GM12878 (cell line): ENCODE measurements around the gene ASIC3. TPM values are rescaled to one million over a fixed set of nuclear protein-coding genes. Genes with fewer than 3 reads are reported as not detected.
A peak's percentile ranks its signal among the peaks of the same experiment; 100 is the strongest.

Source experiments
- ATAC-seq: fragments of 200-7000 bp; cut with Tn5 transposase; 3 replicates; pipeline ENCODE4 v1.9.1; 2020; ENCODE audit warnings: mild to moderate bottlenecking, moderate library complexity
- BruUV-seq: library from RNA; stranded (reverse); fragments of 400-500 nt; replicated peaks from 2 replicates; lab custom pipeline; 2021; lab: Mats Ljungman, UMichigan
- CTCF ChIA-PET: fragments of 300-600 bp; sonication (Branson Sonifier 250); formaldehyde crosslinking; extraction: SDS; loops from one replicate; lab custom pipeline; 2021; ENCODE audit warnings: inconsistent platforms; lab: Yijun Ruan, JAX
- POLR2A ChIA-PET: fragments of 350-600 bp; formaldehyde crosslinking; extraction: SDS; loops from one replicate; lab custom pipeline; 2021; ENCODE audit warnings: inconsistent platforms; lab: Charles Lee
- RAD21 ChIA-PET: fragments of 300-600 bp; sonication (Branson Sonifier 250); formaldehyde crosslinking; loops from one replicate; lab custom pipeline; 2023; ENCODE audit warnings: antibody characterized with exemption; ENCODE audit not compliant: unreplicated experiment; lab: Charles Lee
- SMC1A ChIA-PET: fragments of 300-600 bp; sonication (Branson Sonifier 250); formaldehyde crosslinking; loops from one replicate; lab custom pipeline; 2023; ENCODE audit not compliant: unreplicated experiment, uncharacterized antibody; lab: Charles Lee
- DNase-seq: peaks from one replicate; pipeline ENCODE4 v3.0.0-alpha.2; 2011; ENCODE audit warnings: low read depth, low spot score
- FAIRE-seq: peaks from 3 replicates; lab custom pipeline; 2011; peaks lifted over from hg19 to GRCh38; lab: Jason Lieb, UNC
- H2AFZ ChIP-seq: 2 replicates; pipeline ENCODE4 v1.6.0; 2011; ENCODE audit warnings: low read depth, low read length, control low read depth; ENCODE audit not compliant: control insufficient read depth
- H3K27ac ChIP-seq: 2 replicates; pipeline ENCODE4 v1.5.1; 2011; ENCODE audit warnings: control low read depth; ENCODE audit not compliant: control insufficient read depth, insufficient read depth
- H3K27me3 ChIP-seq, 2 experiments: replicated peaks in 1 of 2; 2 replicates each; pipeline versions ENCODE4 v1.6.0 to v1.6.1; 2011; ENCODE audit warnings: low read length in 1 of 2; ENCODE audit not compliant: control insufficient read depth in 2 of 2, insufficient read depth in 2 of 2
- H3K36me3 ChIP-seq, 2 experiments: 2 replicates each; pipeline ENCODE4 v1.5.1; 2011; ENCODE audit warnings: low read length in 1 of 2; ENCODE audit not compliant: control insufficient read depth in 2 of 2, insufficient read depth in 2 of 2
- H3K4me1 ChIP-seq: 2 replicates; pipeline ENCODE4 v1.6.1; 2011; ENCODE audit warnings: mild to moderate bottlenecking, low read length, moderate library complexity, mixed read lengths; ENCODE audit not compliant: control insufficient read depth, insufficient read depth
- H3K4me2 ChIP-seq: 2 replicates; pipeline ENCODE4 v1.6.0; 2011; ENCODE audit warnings: control low read depth; ENCODE audit not compliant: control insufficient read depth, insufficient read depth
- H3K4me3 ChIP-seq: fragments of 200-600 bp; sonication (generic); 2 replicates; pipeline ENCODE4 v1.5.1; 2016
- H3K79me2 ChIP-seq: 2 replicates; pipeline ENCODE4 v1.6.0; 2011; ENCODE audit warnings: low read length; ENCODE audit not compliant: control insufficient read depth, insufficient read depth
- H3K9ac ChIP-seq: 2 replicates; pipeline ENCODE4 v1.8.0; 2011; ENCODE audit warnings: low read length, control low read depth, mixed read lengths; ENCODE audit not compliant: control insufficient read depth, insufficient read depth
- H3K9me3 ChIP-seq: replicated peaks from 3 replicates; pipeline ENCODE4 v1.5.1; 2011; ENCODE audit warnings: mild to moderate bottlenecking, low read length; ENCODE audit not compliant: control insufficient read depth, insufficient read depth
- H4K20me1 ChIP-seq: 2 replicates; pipeline ENCODE4 v1.6.0; 2011; ENCODE audit not compliant: control insufficient read depth, insufficient read depth
- CBFB ChIP-seq: IDR thresholded peaks from 2 replicates; pipeline ENCODE4 v1.6.1; 2016; ENCODE audit warnings: antibody characterized with exemption, low read depth
- CEBPB ChIP-seq, 2 experiments: fragments of 150-350 bp in 1 of 2; IDR thresholded peaks; 2 replicates each; pipeline ENCODE4 v1.6.1; 2012 to 2014; ENCODE audit warnings: low read depth in 2 of 2, low read length in 2 of 2, borderline replicate concordance in 1 of 2, inconsistent platforms in 1 of 2
- KLF5 ChIP-seq: fragments of 450-650 bp; IDR thresholded peaks from 2 replicates; pipeline ENCODE4 v1.6.1; 2014; ENCODE audit warnings: mild to moderate bottlenecking; ENCODE audit not compliant: partially characterized antibody
- WGBS: methylation state at CpG from one replicate; pipeline ENCODE4 v1.1.6; 2016; ENCODE audit warnings: low lambda C conversion rate; ENCODE audit not compliant: insufficient replicate concordance, insufficient coverage; ENCODE audit errors: missing lambda C conversion rate; 5-methylcytosine and 5-hydroxymethylcytosine counted together
- in situ Hi-C: fragments of 300-500 bp; cut with MboI; formaldehyde crosslinking; loops from 9 replicates; pipeline ENCODE4 v1.14.3; 2018; ENCODE audit warnings: mixed read lengths
- intact Hi-C: fragments of 100-400 bp; cut with micrococcal nuclease; formaldehyde crosslinking; loops from one replicate; pipeline ENCODE4 v1.14.2; 2022; ENCODE audit not compliant: unreplicated experiment
- polyA plus RNA-seq, 11 experiments: library from polyadenylated mRNA; depleted of rRNA in 4 of 11; unstranded in 6 of 11; stranded (reverse) in 5 of 11; fragments of >200 nt; fragmentation: Nextera tagmentation in 4 of 11; fragmentation: Illumina TruSeq in 1 of 11; extraction: Ambion mirVana in 4 of 11; extraction: Trizol in 1 of 11; gene quantifications; 1 replicate in 1 of 11; 2 replicates in 10 of 11; pipeline versions ENCODE4 v1.2.1 to v1.2.3, GENCODE V29; 2011 to 2016; ENCODE audit warnings: inconsistent platforms in 2 of 11, missing spikeins in 2 of 11, low read depth in 1 of 11
- total RNA-seq, 4 experiments: library from RNA; depleted of rRNA in 3 of 4; stranded (reverse); fragments of >200 nt in 3 of 4; fragmentation: Illumina TruSeq in 1 of 4; extraction: Trizol in 1 of 4; gene quantifications; 2 replicates each; pipeline versions ENCODE4 v1.2.1 to v1.2.3, GENCODE V29; 2013 to 2021

The ASIC3 gene
- total and polyA plus RNA-seq, 10 of the 15 experiments (the other 5 are each of a cell fraction or from before 2014, with no cell fraction given) = 0.07 to 1.0 (median 0.44) TPM; not detected in 4

GRCh38 chr7:151079199-151079910 is 31.0 kb downstream of the ASIC3 start:
- CTCF ChIA-PET = no interaction called here

DNA sequence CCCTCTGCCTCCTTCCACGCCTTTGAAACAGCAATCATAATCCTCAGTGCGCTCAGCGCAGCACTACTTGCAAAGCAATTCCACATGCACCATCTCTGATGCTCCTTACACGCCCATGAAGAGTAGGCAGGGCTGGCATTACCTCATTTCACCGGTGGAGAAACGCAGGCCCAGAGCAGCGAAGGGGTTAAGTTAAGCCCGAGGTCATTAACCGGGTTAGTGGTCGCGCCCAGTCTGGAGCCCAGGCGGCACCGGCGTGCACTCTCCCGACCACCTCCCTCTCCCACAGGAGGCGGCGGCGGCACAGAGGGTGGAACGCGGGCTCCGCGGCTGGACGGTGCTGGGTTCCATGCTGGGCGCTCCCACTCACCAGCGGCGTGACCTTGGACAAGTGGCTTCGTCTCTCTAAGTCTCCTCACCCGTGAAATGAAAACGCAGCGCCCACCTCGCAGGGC is 31.8 kb downstream of the ASIC3 start:
- BruUV-seq = TSS peak; percentile 70
- ATAC-seq (peak; percentile 9), DNase-seq (no peak), FAIRE-seq (no peak)
- Histone ChIP-seq H3K27ac (peak overlapping the region; percentile 90), H3K27me3 (no peaks in the 10 kb centered on the region), H3K79me2 (peaks cover 39% of the 10 kb centered on the region), H3K9me3 (no peaks in the 10 kb centered on the region), H4K20me1 (no peaks in the 10 kb centered on the region; the same call in 1 of the 2 replicates), H3K4me3 (peak overlapping the region; percentile 83), H3K9ac (peak overlapping the region; percentile 96), H3K4me1 (peaks cover 26% of the 10 kb centered on the region), H3K4me2 (peak overlapping the region; percentile 100), H3K36me3 (peaks cover 0 to 14% of the 10 kb centered on the region in 2 experiments; a peak in 2 of 4 replicates), H2AFZ (peak overlapping the region; percentile 75)
- WGBS = 6% methylated on average over 31 of the region's 31 CpGs
- RAD21 ChIA-PET = interaction anchor here (1.0 kb wide), 1 partner anchor 52 kb away, joined by 3 read pairs; the partner anchor contains the start of gene ABCB8
- TF ChIP-seq CBFB (0 out of 2 replicates have a peak, but pooled peaks have one; percentile 2), CEBPB (IDR thresholded peaks at IDR 0.05; ENCODE audit: borderline replicate concordance in 1 of 2, low read depth in 2 of 2, low read length in 2 of 2) (no peak)
- in situ Hi-C loops (no loop called here), intact Hi-C loops (loop anchor here (1.0 kb wide), 1 partner anchor 22 kb away; no protein-coding TSS in a partner anchor)
- SMC1A ChIA-PET = interaction anchor here (0.8 kb wide), 2 partner anchors 12 to 32 kb away, joined by 3 read pairs; no protein-coding TSS in a partner anchor
- POLR2A ChIA-PET = interaction anchor here (1.0 kb wide), 2 partner anchors 10 to 52 kb away, joined by 3 to 7 read pairs; partner anchors contain the start of gene ABCB8
- CTCF ChIA-PET = interaction anchor here (0.8 kb wide), 1 partner anchor 21 kb away, joined by 3 read pairs; the partner anchor contains the start of gene SLC4A2

More at GRCh38 chr7:151079199-151079910, 31.0 kb downstream of the ASIC3 start:
- RAD21 ChIA-PET = no interaction called here
- no peak for ATAC-seq
- TF ChIP-seq KLF5 = no peak
- TF ChIP-seq, all 136 proteins: peak for 0
- no peaks in the 10 kb centered on the region for H3K27me3 ChIP-seq
- H4K20me1 ChIP-seq = no peaks in the 10 kb centered on the region; the same call in 1 of the 2 replicates
- in situ Hi-C loops (no loop called here), intact Hi-C loops (no loop called here)
- no peaks in the 10 kb centered on the region for H3K9me3 ChIP-seq
- peaks cover 0 to 15% of the 10 kb centered on the region in 2 experiments; a peak in 3 of 4 replicates for H3K36me3 ChIP-seq
- peak overlapping the region; percentile 96 for H3K9ac ChIP-seq
- peak overlapping the region; percentile 100 for H3K4me2 ChIP-seq
- BruUV-seq = no TSS peak
- SMC1A ChIA-PET = no interaction called here
- POLR2A ChIA-PET = no interaction called here
- peaks cover 39% of the 10 kb centered on the region for H3K79me2 ChIP-seq
- no peak for DNase-seq
- peaks cover 23% of the 10 kb centered on the region for H3K4me1 ChIP-seq
- H2AFZ ChIP-seq = no peak overlapping the region
- H3K4me3 ChIP-seq = peak overlapping the region; percentile 83
- WGBS = 92% methylated on average over 21 of the region's 27 CpGs
- peak overlapping the region; percentile 90; the same call in 1 of the 2 replicates for H3K27ac ChIP-seq
- FAIRE-seq = no peak
